COR-L47 (cell line): ENCODE results near the gene EPG5.
"Not testable (repeated sequence)": the region's sequence is repeated elsewhere in the genome, so short reads cannot be mapped to it uniquely, and the experiment has no call there.

Experiments
- DNase-seq: peaks from one replicate; lab custom pipeline; 2025; lab: John Stamatoyannopoulos, UW

EPG5 gene

GRCh38 chr18:45839414-45840395 lies 127.4 kb downstream of the EPG5 start:
- DNase-seq: peak; percentile 48

GRCh38 chr18:45838302-45839070 lies 128.6 kb downstream of the EPG5 start:
- no peak for DNase-seq

- DNase-seq: no peak
Measured at GRCh38 chr18:45837283-45838070, 129.7 kb downstream of the EPG5 start.

GRCh38 chr18:45836242-45837205 lies 130.6 kb downstream of the EPG5 start:
- no peak for DNase-seq

GRCh38 chr18:45835057-45835636 lies 132.0 kb downstream of the EPG5 start:
- DNase-seq: no peak

DNA sequence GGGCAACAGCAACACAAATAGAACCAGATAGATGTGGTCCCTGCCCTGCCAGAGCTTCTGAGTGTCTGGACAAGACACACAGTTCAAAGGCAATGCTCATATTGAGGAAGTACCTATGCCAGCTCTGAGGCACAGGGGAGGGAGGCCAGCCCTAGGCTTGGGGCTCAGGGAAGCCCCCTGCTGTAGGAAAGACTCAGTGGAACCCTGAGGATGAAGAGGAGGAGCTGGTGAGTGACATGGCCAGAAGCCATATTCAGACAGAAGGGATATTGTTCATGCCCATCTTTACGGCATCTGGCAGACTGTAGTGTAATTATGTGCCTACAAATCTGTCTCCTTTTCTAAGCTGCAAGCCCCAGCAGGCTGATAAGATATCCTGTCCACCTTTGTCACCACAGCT lies 132.8 kb downstream of the EPG5 start:
- no peak for DNase-seq

- DNase-seq: no peak
Measured at GRCh38 chr18:45833846-45834245, 133.3 kb downstream of the EPG5 start.

DNA sequence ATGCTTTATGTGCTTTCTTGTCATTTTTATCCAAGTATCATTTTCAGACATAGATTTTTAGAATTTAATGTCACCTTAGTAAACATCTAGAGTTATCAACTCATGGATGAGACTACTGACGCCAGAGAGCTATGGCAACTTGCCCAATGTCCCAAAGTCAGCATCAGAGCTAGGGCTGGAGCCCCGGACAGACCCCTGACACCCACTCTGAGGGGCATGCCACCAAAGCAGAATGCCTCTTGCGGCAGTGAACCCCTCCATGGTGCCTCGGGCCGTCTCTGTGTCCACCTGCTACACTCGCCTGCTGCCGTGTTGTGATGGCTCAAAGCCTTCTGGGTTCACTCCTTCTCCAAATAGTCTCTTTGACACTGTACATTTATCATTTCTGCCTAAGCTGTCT lies 136.2 kb downstream of the EPG5 start:
- no peak for DNase-seq

DNA sequence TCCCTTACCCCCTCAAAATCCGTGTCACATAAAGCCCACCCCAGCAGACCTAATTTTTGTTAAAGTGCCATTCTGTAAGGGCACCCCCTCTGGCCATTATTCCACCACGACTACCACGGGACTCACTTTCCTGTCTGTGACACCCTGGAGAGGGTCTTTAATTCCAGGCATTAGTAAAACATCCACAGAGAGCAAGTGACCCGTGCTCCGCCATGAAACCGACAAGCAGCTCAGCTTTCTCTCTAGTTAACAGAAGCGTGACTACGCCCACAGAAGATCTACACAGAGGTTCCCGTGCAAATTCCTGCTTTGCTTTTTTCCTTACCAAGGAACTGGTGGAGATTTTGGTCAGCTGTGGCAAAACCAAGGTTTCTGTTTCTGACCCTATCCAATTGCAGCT lies 137.3 kb downstream of the EPG5 start:
- no peak for DNase-seq

DNA sequence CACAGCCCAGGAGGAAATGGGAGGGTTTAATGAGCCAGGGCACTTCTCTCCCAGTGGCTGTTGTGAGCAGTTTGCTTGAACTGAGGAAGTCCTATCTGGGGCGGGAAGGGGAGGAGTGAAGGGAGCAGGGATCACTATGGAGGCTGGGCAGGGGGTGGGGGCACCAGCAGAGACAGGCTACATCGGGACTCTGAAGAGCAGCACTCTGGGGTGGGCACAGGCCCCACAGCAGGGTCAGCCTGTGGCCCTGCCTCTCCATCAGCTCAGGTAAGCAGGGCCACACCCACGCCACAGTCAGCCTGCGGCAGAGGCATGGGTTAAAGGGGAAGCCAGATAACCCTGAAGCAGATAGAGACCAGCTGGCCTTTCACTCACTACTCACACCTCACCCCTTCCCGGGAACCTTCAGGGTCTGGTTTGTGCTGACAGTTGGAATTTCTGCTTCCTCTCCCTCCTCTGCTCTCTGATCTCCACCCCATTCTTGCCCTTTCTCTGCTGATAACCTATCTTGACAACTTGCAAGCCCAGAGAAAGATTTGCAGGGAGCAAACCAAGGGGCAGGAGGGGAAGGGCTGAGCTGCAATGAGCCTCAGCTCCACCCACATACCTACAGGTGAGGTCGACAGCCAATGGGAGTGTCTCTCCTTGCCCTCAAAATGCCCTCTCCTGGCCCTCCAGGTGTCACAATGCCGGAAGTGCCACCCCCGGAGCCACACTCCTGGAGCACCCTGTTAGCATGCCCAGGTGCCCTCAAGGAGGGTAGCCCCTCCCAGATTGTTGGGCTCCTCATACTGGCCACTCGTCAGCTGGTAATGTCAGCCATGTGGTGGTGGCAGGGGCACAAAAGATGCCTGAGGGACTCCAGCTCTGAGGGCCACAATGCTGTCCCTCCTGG lies 138.0 kb downstream of the EPG5 start:
- DNase-seq: no peak

GRCh38 chr18:45826716-45827115 lies 140.4 kb downstream of the EPG5 start:
- peak; percentile 35 for DNase-seq

- DNase-seq: no peak
Measured at GRCh38 chr18:45826084-45826483, 141.0 kb downstream of the EPG5 start.

DNA sequence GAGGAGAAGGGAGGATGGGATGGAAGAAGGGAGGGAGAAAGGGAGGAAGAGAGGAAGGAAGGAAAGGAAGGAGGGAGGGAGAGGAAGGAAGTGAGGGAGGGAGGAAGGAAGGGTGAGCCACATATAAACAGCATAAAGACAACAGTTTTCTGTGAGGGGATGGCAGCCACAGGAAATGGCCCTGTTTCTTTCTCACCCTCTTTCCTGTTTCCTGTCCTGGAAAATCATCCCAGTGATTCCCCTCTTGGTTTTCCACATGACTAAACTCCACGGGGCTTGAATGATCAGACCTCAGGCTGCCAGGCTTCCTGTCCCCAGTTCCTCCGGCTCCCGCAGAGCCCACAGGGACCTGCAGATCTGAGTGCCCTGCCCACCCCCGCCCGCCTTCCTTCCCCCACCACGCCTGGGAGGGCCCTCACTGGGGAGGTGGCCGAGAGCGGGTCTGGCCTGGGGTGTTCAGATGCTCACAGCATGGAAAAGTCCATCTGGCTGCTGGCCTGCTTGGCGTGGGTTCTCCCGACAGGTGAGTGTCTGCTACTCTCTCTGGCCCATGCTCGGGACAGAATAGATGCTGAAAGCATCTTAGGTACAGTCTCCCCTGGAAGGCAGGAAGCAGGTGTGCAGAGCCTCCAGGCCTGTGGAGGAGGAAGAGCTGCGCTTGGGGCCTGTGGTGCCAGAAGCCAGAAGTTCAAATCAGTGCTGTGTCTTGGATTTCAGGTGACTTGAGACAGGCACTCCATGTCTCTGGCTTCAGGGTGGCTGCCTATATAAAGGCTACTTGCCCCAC lies 141.7 kb downstream of the EPG5 start, which contains the start of gene SIGLEC15:
SIGLEC15 (plus strand) TSS at position 418 of the 787 bp plus-strand sequence; CDS start at position 472, 54 bp downstream.
- peak; percentile 82 for DNase-seq

- DNase-seq: no peak
Measured at GRCh38 chr18:45821711-45822110, 145.4 kb downstream of the EPG5 start.

- DNase-seq: no peak
Measured at GRCh38 chr18:45821026-45821425, 146.1 kb downstream of the EPG5 start.

DNA sequence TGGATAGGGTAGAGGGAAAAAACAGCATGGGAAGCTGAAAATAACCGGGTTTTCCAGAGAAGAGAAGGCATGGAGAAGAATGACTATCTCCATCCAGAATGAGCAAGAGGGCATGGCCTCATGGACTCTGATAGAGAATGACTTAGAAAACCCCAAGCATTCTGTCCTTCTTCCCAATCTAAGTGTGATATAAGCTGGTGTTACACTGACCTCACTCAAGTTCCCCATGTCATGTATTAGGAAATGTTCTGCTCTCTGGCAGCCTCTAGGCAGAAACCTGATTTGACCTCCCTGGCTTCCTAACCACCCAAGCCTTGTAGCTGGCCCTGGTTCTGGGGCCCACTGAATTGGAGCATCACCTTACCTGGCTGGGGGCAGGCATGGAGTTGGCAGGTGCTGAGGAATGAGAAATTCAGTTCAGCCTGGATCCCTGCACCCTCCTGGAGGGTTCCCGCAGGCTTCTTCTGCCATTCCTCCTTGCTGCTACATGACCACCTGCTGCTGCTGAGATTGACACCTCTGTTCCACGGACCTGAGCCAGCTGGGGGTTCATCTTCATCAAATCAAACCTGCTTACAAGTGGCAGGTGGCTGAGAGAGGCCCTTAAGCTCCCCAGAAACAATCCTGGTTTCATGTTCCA lies 146.9 kb downstream of the EPG5 start:
- no peak for DNase-seq

- DNase-seq: not testable (repeated sequence)
Measured at GRCh38 chr18:45818765-45819164, 148.4 kb downstream of the EPG5 start.

- no peak for DNase-seq
Measured at GRCh38 chr18:45817543-45817942, 149.6 kb downstream of the EPG5 start.
